ENCODE measurements around the gene ZNF423.

DNA sequence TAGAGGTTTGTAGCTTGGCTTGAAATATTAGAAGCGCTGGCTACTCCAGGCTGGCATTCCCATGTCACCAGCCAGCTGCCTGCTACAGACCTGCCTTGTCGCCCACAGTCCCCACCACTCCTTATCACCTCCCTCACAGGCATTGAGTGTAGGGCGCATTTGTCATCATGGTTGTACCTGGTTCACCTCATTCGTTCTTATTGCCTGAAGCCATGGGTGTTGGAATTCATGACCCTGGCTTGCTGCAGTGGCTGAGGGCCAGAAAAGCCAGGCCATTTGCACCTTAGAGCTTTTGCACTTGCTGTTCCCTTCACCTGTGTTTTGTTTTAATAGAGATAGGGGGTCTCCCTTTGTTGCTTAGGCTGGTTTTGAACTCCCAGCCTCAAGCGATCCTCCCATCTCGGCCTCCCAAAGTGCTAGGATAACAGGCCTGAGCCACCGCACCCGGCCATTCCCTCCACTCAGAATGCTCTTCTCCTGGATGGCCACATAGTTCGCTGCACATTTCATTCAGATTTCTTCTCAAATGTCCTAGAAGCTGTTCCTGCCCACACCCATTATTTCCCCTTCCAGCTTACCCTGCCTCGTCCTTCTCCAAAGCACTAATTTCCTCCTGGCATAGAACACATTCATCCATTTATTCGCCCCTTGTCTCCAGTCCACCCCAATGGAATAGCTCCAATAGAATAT is 384.7 kb downstream of the ZNF423 start:
- TF ChIP-seq, protein P1, sequence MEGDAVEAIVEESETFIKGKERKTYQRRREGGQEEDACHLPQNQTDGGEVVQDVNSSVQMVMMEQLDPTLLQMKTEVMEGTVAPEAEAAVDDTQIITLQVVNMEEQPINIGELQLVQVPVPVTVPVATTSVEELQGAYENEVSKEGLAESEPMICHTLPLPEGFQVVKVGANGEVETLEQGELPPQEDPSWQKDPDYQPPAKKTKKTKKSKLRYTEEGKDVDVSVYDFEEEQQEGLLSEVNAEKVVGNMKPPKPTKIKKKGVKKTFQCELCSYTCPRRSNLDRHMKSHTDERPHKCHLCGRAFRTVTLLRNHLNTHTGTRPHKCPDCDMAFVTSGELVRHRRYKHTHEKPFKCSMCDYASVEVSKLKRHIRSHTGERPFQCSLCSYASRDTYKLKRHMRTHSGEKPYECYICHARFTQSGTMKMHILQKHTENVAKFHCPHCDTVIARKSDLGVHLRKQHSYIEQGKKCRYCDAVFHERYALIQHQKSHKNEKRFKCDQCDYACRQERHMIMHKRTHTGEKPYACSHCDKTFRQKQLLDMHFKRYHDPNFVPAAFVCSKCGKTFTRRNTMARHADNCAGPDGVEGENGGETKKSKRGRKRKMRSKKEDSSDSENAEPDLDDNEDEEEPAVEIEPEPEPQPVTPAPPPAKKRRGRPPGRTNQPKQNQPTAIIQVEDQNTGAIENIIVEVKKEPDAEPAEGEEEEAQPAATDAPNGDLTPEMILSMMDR (IDR thresholded peaks at IDR 0.05; ENCODE audit: low read length), result no peak
- TF ChIP-seq EZH2phosphoT487 (IDR thresholded peaks at IDR 0.05; ENCODE audit: low read length), result no peak

All from MM.1S (cell line).